Measurements from ENCODE around the gene LMTK3. TPM values are rescaled to one million over a fixed set of nuclear protein-coding genes. Genes with fewer than 3 reads are reported as not detected.
A peak's percentile ranks its signal among the peaks of the same experiment; 100 is the strongest.

LMTK3 gene
- total and polyA plus RNA-seq, 9 of the 15 experiments (the other 6 are each of a cell fraction or from before 2014, with no cell fraction given), result 0.35 to 12.3 (median 2.0) TPM; not detected in 2

DNA sequence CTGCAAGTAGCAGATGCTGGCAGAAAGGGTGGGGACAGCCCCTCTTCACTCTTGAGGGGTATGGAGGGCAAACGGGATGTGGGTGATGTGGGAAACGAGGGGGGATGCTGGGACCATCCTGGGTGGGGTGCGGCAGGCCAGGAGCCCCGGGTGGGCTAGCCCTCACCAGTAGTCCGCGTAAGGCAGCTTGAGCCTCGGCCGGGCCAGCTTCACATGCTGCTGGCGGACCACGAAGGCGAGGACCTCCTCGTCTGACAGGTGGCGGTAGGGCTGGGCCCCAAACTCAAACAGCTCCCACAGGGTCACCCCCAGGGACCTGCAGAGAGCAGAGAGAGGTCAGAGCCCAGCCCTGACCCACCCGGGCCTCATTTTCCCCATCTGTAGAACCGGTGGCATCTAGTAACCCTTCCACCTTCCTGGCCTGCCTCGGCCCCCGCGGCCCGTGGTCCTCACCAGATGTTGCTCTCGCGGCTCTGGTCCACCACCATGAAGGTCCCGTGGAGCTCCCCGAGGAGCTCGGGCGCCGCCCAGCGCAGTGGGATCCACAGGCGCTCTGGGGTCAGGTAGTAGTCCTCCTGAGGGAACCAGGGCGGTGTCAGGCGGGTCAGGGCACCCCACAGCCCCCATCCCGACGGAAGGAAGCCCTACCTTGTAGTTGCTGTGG lies 10.7 kb downstream of the LMTK3 start (continued):
- TF ChIP-seq ATF1 (CRISPR knock-in tag; IDR thresholded peaks at IDR 0.05) (no peak), ATF1 (tag; IDR thresholded peaks at IDR 0.05) (peak; percentile 55), FOXJ3 (CRISPR knock-in tag; IDR thresholded peaks at IDR 0.05) (no peak), NR1H2 (CRISPR knock-in tag; IDR thresholded peaks at IDR 0.05) (no peak), ZBTB17 (CRISPR knock-in tag; IDR thresholded peaks at IDR 0.05) (no peak), MBD2 (IDR thresholded peaks at IDR 0.05; ENCODE audit: borderline replicate concordance, low read depth) (0 out of 2 replicates have a peak, but pooled peaks have one; percentile 8)
- TF ChIP-seq, protein P1, sequence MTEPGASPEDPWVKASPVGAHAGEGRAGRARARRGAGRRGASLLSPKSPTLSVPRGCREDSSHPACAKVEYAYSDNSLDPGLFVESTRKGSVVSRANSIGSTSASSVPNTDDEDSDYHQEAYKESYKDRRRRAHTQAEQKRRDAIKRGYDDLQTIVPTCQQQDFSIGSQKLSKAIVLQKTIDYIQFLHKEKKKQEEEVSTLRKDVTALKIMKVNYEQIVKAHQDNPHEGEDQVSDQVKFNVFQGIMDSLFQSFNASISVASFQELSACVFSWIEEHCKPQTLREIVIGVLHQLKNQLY (CRISPR knock-in tag; conservative IDR thresholded peaks at IDR 0.05), result no peak
- TF ChIP-seq, protein P2, sequence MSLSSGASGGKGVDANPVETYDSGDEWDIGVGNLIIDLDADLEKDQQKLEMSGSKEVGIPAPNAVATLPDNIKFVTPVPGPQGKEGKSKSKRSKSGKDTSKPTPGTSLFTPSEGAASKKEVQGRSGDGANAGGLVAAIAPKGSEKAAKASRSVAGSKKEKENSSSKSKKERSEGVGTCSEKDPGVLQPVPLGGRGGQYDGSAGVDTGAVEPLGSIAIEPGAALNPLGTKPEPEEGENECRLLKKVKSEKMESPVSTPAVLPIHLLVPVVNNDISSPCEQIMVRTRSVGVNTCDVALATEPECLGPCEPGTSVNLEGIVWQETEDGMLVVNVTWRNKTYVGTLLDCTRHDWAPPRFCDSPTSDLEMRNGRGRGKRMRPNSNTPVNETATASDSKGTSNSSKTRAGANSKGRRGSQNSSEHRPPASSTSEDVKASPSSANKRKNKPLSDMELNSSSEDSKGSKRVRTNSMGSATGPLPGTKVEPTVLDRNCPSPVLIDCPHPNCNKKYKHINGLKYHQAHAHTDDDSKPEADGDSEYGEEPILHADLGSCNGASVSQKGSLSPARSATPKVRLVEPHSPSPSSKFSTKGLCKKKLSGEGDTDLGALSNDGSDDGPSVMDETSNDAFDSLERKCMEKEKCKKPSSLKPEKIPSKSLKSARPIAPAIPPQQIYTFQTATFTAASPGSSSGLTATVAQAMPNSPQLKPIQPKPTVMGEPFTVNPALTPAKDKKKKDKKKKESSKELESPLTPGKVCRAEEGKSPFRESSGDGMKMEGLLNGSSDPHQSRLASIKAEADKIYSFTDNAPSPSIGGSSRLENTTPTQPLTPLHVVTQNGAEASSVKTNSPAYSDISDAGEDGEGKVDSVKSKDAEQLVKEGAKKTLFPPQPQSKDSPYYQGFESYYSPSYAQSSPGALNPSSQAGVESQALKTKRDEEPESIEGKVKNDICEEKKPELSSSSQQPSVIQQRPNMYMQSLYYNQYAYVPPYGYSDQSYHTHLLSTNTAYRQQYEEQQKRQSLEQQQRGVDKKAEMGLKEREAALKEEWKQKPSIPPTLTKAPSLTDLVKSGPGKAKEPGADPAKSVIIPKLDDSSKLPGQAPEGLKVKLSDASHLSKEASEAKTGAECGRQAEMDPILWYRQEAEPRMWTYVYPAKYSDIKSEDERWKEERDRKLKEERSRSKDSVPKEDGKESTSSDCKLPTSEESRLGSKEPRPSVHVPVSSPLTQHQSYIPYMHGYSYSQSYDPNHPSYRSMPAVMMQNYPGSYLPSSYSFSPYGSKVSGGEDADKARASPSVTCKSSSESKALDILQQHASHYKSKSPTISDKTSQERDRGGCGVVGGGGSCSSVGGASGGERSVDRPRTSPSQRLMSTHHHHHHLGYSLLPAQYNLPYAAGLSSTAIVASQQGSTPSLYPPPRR (CRISPR knock-in tag; IDR thresholded peaks at IDR 0.05; ENCODE audit: borderline replicate concordance), result no peak
- TF ChIP-seq, protein P3, sequence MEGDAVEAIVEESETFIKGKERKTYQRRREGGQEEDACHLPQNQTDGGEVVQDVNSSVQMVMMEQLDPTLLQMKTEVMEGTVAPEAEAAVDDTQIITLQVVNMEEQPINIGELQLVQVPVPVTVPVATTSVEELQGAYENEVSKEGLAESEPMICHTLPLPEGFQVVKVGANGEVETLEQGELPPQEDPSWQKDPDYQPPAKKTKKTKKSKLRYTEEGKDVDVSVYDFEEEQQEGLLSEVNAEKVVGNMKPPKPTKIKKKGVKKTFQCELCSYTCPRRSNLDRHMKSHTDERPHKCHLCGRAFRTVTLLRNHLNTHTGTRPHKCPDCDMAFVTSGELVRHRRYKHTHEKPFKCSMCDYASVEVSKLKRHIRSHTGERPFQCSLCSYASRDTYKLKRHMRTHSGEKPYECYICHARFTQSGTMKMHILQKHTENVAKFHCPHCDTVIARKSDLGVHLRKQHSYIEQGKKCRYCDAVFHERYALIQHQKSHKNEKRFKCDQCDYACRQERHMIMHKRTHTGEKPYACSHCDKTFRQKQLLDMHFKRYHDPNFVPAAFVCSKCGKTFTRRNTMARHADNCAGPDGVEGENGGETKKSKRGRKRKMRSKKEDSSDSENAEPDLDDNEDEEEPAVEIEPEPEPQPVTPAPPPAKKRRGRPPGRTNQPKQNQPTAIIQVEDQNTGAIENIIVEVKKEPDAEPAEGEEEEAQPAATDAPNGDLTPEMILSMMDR (IDR thresholded peaks at IDR 0.05 in 2 of 3, conservative IDR thresholded peaks at IDR 0.05 in 1 of 3; ENCODE audit: insufficient read depth in 2 of 3, low read depth in 1 of 3, low read length in 3 of 3), result peak in 2 of 3 experiments; percentile 22 to 23; a peak in 2 of 6 replicates
- TF ChIP-seq, protein P4, sequence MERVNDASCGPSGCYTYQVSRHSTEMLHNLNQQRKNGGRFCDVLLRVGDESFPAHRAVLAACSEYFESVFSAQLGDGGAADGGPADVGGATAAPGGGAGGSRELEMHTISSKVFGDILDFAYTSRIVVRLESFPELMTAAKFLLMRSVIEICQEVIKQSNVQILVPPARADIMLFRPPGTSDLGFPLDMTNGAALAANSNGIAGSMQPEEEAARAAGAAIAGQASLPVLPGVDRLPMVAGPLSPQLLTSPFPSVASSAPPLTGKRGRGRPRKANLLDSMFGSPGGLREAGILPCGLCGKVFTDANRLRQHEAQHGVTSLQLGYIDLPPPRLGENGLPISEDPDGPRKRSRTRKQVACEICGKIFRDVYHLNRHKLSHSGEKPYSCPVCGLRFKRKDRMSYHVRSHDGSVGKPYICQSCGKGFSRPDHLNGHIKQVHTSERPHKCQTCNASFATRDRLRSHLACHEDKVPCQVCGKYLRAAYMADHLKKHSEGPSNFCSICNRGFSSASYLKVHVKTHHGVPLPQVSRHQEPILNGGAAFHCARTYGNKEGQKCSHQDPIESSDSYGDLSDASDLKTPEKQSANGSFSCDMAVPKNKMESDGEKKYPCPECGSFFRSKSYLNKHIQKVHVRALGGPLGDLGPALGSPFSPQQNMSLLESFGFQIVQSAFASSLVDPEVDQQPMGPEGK (CRISPR knock-in tag; IDR thresholded peaks at IDR 0.05; ENCODE audit: borderline replicate concordance), result no peak
- TF ChIP-seq, protein P5, sequence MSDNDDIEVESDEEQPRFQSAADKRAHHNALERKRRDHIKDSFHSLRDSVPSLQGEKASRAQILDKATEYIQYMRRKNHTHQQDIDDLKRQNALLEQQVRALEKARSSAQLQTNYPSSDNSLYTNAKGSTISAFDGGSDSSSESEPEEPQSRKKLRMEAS (CRISPR knock-in tag; IDR thresholded peaks at IDR 0.05), result 0 out of 2 replicates have a peak, but pooled peaks have one; percentile 34
